Mesothelial cell of epicardium (in vitro differentiated cells): ENCODE data around the gene ZDHHC8. TPM values are rescaled to one million over a fixed set of nuclear protein-coding genes. Genes with fewer than 3 reads are reported as not detected.
A peak's percentile ranks its signal among the peaks of the same experiment; 100 is the strongest.

Source experiments
- DNase-seq, 2 experiments: peaks; one replicate each; pipeline ENCODE4 v3.0.0; 2021; ENCODE audit warnings: low spot score in 2 of 2; ENCODE audit not compliant: unreplicated experiment in 2 of 2
- H3K27ac Mint-ChIP-seq: 2 replicates; pipeline ENCODE4 v1.8.0; 2021; ENCODE audit warnings: mixed read lengths
- H3K27me3 Mint-ChIP-seq: 2 replicates; pipeline ENCODE4 v1.8.0; 2021; ENCODE audit warnings: low read depth, mixed read lengths
- H3K36me3 Mint-ChIP-seq: 2 replicates; pipeline ENCODE4 v1.8.0; 2021; ENCODE audit warnings: mixed read lengths
- H3K4me1 Mint-ChIP-seq: 2 replicates; pipeline ENCODE4 v1.8.0; 2021; ENCODE audit warnings: mixed read lengths
- H3K4me3 Mint-ChIP-seq: 2 replicates; pipeline ENCODE4 v1.8.0; 2021; ENCODE audit warnings: mild to moderate bottlenecking, moderate library complexity, mixed read lengths
- H3K9me3 Mint-ChIP-seq: 2 replicates; pipeline ENCODE4 v1.8.0; 2021; ENCODE audit warnings: mixed read lengths
- CTCF ChIP-seq: fragments of 200-600 bp; sonication (generic); IDR thresholded peaks from one replicate; pipeline ENCODE4 v1.5.0; 2021; ENCODE audit warnings: antibody characterized with exemption; ENCODE audit not compliant: unreplicated experiment
- total RNA-seq: library from RNA; stranded (reverse); gene quantifications from 3 replicates; pipeline ENCODE4 v1.2.1, GENCODE V29; 2021

ZDHHC8 gene
- total RNA-seq, 1 donor from 2014 or later: 86.2 TPM

DNA sequence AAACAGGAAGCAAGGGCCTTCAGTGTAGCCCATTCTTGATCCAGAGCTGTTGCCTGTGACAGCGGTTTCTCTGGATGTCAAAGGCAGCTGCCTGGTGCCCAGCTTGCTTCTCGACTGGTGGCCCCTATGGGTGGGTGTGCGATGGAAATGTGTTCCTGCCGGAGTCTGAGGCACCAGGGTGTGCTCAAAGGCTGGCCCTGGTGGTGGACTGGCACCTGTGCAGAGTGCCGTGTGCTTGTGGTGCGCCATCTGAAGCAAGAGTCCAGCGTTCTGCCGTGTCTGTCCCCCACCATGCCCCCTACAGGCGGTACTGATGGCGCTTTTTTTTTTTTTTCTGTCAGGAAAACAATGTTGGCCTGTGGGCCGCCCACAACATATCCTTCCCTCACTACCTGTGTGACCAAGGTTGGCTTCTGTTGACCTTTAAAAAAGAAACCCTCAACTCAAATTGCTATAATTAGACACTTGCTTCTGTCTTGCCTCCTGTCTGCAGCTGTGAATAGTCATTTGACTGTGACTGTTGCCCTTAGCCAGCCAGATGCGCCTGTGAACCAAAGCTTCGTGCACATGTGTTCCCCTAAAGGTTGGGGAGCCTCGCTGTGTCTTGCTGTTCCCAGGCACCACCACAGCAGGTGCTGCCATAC is 20.4 kb upstream of the ZDHHC8 start:
- Mint-ChIP-seq H3K4me3 (no peak overlapping the region), H3K36me3 (peaks cover 19% of the 10 kb centered on the region), H3K4me1 (peaks cover 3% of the 10 kb centered on the region), H3K9me3 (no peaks in the 10 kb centered on the region), H3K27ac (peak overlapping the region; percentile 39), H3K27me3 (no peaks in the 10 kb centered on the region)
- no peak for DNase-seq
- peak; percentile 44 for TF ChIP-seq CTCF

- Mint-ChIP-seq H3K36me3 (peaks cover 19% of the 10 kb centered on the region), H3K9me3 (no peaks in the 10 kb centered on the region), H3K27ac (peak overlapping the region; percentile 56), H3K27me3 (no peaks in the 10 kb centered on the region), H3K4me3 (no peak overlapping the region), H3K4me1 (peaks cover 4% of the 10 kb centered on the region)
- no peak for TF ChIP-seq CTCF
- no peak for DNase-seq
Measured at GRCh38 chr22:20111689-20112622, 19.6 kb upstream of the ZDHHC8 start.

GRCh38 chr22:20112623-20113511 is 18.7 kb upstream of the ZDHHC8 start:
- DNase-seq: no peak
- no peaks in the 10 kb centered on the region for H3K27me3 Mint-ChIP-seq
- peaks cover 4% of the 10 kb centered on the region for H3K4me1 Mint-ChIP-seq
- H3K36me3 Mint-ChIP-seq: peaks cover 14% of the 10 kb centered on the region
- TF ChIP-seq CTCF: no peak
- no peak overlapping the region for H3K4me3 Mint-ChIP-seq
- no peak overlapping the region for H3K27ac Mint-ChIP-seq
- no peaks in the 10 kb centered on the region for H3K9me3 Mint-ChIP-seq

DNA sequence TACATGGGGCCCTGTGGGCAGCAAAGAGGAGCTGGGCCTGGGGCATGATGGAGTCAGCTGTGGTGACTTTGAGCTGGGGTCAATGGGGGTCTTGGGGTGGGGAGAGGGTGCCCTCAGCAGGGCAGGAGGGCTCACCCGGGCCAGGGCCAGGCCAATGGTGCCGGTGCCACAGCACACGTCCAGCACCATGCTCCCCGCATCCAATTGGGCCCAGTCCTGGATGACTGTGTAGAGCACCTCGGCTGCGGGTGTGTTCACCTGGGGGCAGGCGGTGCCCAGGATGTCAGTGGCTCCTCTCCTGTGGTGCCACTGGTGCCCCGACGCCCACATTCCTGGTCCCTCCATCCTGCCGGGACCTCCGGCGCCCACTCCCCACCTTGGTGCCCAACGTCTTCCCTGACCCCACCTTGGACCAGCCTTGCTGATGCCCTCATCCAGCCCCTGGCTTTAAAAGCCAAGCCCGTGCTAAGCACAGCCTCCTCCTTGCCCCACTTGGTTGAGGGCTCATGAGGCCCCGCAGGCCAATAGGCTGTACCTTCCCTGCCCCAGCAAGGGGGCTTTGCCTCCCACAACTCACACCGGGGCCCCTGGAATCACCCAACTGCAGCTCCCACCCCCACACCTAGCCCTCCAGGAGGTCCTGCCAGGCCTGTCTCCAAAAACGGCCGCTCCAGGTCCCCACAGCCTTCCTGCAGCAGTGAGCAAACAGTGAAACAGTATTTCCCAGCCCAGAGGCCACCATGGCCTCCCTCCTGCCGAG is 17.9 kb upstream of the ZDHHC8 start:
- no peak for TF ChIP-seq CTCF
- peaks cover 8% of the 10 kb centered on the region for H3K36me3 Mint-ChIP-seq
- H3K4me1 Mint-ChIP-seq: peaks cover 13% of the 10 kb centered on the region
- no peak overlapping the region for H3K4me3 Mint-ChIP-seq
- H3K9me3 Mint-ChIP-seq: no peaks in the 10 kb centered on the region
- no peaks in the 10 kb centered on the region for H3K27me3 Mint-ChIP-seq
- H3K27ac Mint-ChIP-seq: no peak overlapping the region
- DNase-seq: no peak
